Ishikawa (cell line): ENCODE measurements around the gene DNAH2.

Experiments
- CEBPB ChIP-seq: IDR thresholded peaks from 2 replicates; pipeline ENCODE4 v1.6.1; 2012
- CREB1 ChIP-seq: IDR thresholded peaks from 2 replicates; pipeline ENCODE4 v1.6.1; 2012; ENCODE audit warnings: low read depth
- EGR1 ChIP-seq: IDR thresholded peaks from 2 replicates; pipeline ENCODE4 v1.6.1; 2012
- EP300 ChIP-seq: IDR thresholded peaks from 2 replicates; pipeline ENCODE4 v1.6.1; 2012; ENCODE audit warnings: borderline replicate concordance
- FOXM1 ChIP-seq: IDR thresholded peaks from 2 replicates; pipeline ENCODE4 v1.6.1; 2012; ENCODE audit warnings: low read depth, borderline replicate concordance
- MAX ChIP-seq: IDR thresholded peaks from 2 replicates; pipeline ENCODE4 v1.6.1; 2012
- NFIC ChIP-seq: IDR thresholded peaks from 2 replicates; pipeline ENCODE4 v1.6.1; 2012
- RAD21 ChIP-seq: IDR thresholded peaks from 2 replicates; pipeline ENCODE4 v1.6.1; 2012; ENCODE audit warnings: low read depth
- REST ChIP-seq: IDR thresholded peaks from 2 replicates; pipeline ENCODE4 v1.6.1; 2012; ENCODE audit warnings: low read depth, mild to moderate bottlenecking
- TAF1 ChIP-seq: IDR thresholded peaks from 2 replicates; pipeline ENCODE4 v1.6.1; 2012; ENCODE audit warnings: low read depth, mild to moderate bottlenecking
- TCF12 ChIP-seq: IDR thresholded peaks from 2 replicates; pipeline ENCODE4 v1.6.1; 2012; ENCODE audit warnings: low read depth
- TEAD4 ChIP-seq: IDR thresholded peaks from 2 replicates; pipeline ENCODE4 v1.6.1; 2012
- USF1 ChIP-seq: IDR thresholded peaks from 2 replicates; pipeline ENCODE4 v1.6.1; 2012
- YY1 ChIP-seq: IDR thresholded peaks from 2 replicates; pipeline ENCODE4 v1.6.1; 2012; ENCODE audit warnings: low read depth
- ZBTB7A ChIP-seq: IDR thresholded peaks from 2 replicates; pipeline ENCODE4 v1.6.1; 2012; ENCODE audit warnings: low read depth

Gene DNAH2

GRCh38 chr17:7830616-7831015, 113.1 kb downstream of the DNAH2 start:
- TF ChIP-seq CREB1: no peak
- TF ChIP-seq NFIC: no peak
- TF ChIP-seq TAF1: no peak
- no peak for TF ChIP-seq FOXM1
- TF ChIP-seq EP300: no peak
- TF ChIP-seq RAD21: no peak
- no peak for TF ChIP-seq USF1
- no peak for TF ChIP-seq YY1
- TF ChIP-seq EGR1: no peak
- TF ChIP-seq CEBPB: no peak
- TF ChIP-seq ZBTB7A: no peak

GRCh38 chr17:7831233-7831632, 113.7 kb downstream of the DNAH2 start:
- TF ChIP-seq TAF1 (no peak), TEAD4 (no peak), MAX (no peak), NFIC (no peak), FOXM1 (no peak)

GRCh38 chr17:7832431-7832830, 114.9 kb downstream of the DNAH2 start:
- TF ChIP-seq MAX: no peak

- TF ChIP-seq TAF1 (no peak), USF1 (no peak), CREB1 (no peak), EGR1 (no peak), FOXM1 (no peak)
Observed at GRCh38 chr17:7833011-7833794, 115.7 kb downstream of the DNAH2 start.

GRCh38 chr17:7833795-7834541, 116.4 kb downstream of the DNAH2 start, which contains the start of gene KDM6B:
Gene KDM6B (plus strand): TSS chr17:7834217. CDS start chr17:7845555, 11,338 bp downstream.
- TF ChIP-seq FOXM1 (no peak), CREB1 (no peak), TCF12 (no peak), MAX (no peak), YY1 (no peak), RAD21 (no peak), USF1 (no peak), REST (no peak), EP300 (no peak), TAF1 (no peak), EGR1 (no peak), TEAD4 (no peak), CEBPB (no peak)

GRCh38 chr17:7834542-7834956, 117.0 kb downstream of the DNAH2 start:
- TF ChIP-seq USF1 (no peak), REST (no peak), TAF1 (no peak), CEBPB (no peak), RAD21 (no peak), FOXM1 (no peak), EP300 (no peak), NFIC (no peak), EGR1 (no peak), CREB1 (no peak), TCF12 (no peak), ZBTB7A (no peak), TEAD4 (no peak), MAX (no peak)
